Measurements from ENCODE around the gene DOC2B. TPM values are rescaled to one million over a fixed set of nuclear protein-coding genes. Genes with fewer than 3 reads are reported as not detected.

The DOC2B gene
- total RNA-seq, 2 experiments from 2014 or later, result 0.08 to 0.34 TPM

- no peaks in the 10 kb centered on the region for H3K36me3 Mint-ChIP-seq (ENCODE audit: low read depth)
- intact Hi-C loops (cut with DNase I, micrococcal nuclease), result no loop called here
- H3K9me3 Mint-ChIP-seq, result no peaks in the 10 kb centered on the region
- POLR2A ChIA-PET, result no interaction called here
- TF ChIP-seq CTCF (IDR thresholded peaks at IDR 0.05), result no peak
- ATAC-seq (ENCODE audit: poor library complexity), result no peak
- Histone ChIP-seq H3K27ac (ENCODE audit: low read depth in 1 of 2, low read length in 2 of 2) (no peak overlapping the region), H3K27me3 (ENCODE audit: control insufficient read depth in 1 of 2, insufficient read depth in 2 of 2, low read length in 2 of 2) (peaks cover 4 to 5% of the 10 kb centered on the region in 2 experiments), H3K36me3 (ENCODE audit: insufficient read depth, low read length) (no peaks in the 10 kb centered on the region), H3K4me3 (ENCODE audit: low read length) (no peak overlapping the region), H3K9me3 (ENCODE audit: control insufficient read depth in 1 of 2, insufficient read depth in 1 of 2, low read length in 2 of 2) (peaks cover 0 to 11% of the 10 kb centered on the region in 2 experiments), H3K4me1 (ENCODE audit: insufficient read depth, low read length) (no peaks in the 10 kb centered on the region)
- H3K27me3 Mint-ChIP-seq, result peaks cover 12% of the 10 kb centered on the region
- CTCF ChIA-PET, result no interaction called here
- no peak for DNase-seq
- no peak overlapping the region for H3K27ac Mint-ChIP-seq
- H3K4me3 Mint-ChIP-seq, result no peak overlapping the region
- no peaks in the 10 kb centered on the region for H3K4me1 Mint-ChIP-seq (ENCODE audit: low read depth)
These were observed 11.4 kb upstream of the DOC2B start for GRCh38 chr17:192666-193425.

GRCh38 chr17:189444-189843 lies 8.0 kb upstream of the DOC2B start:
- H3K27ac Mint-ChIP-seq, result no peak overlapping the region
- intact Hi-C loops (cut with DNase I, micrococcal nuclease), result no loop called here
- Histone ChIP-seq H3K36me3 (ENCODE audit: insufficient read depth, low read length) (no peaks in the 10 kb centered on the region), H3K9me3 (ENCODE audit: control insufficient read depth in 1 of 2, insufficient read depth in 1 of 2, low read length in 2 of 2) (peaks cover 0 to 9% of the 10 kb centered on the region in 2 experiments), H3K27me3 (ENCODE audit: control insufficient read depth in 1 of 2, insufficient read depth in 2 of 2, low read length in 2 of 2) (peaks cover 4 to 6% of the 10 kb centered on the region in 2 experiments), H3K4me3 (ENCODE audit: low read length) (no peak overlapping the region), H3K27ac (ENCODE audit: low read depth in 1 of 2, low read length in 2 of 2) (no peak overlapping the region), H3K4me1 (ENCODE audit: insufficient read depth, low read length) (peaks cover 2% of the 10 kb centered on the region)
- no peak for TF ChIP-seq CTCF (IDR thresholded peaks at IDR 0.05)
- ATAC-seq (ENCODE audit: poor library complexity) (no peak), DNase-seq (no peak)
- ChIA-PET CTCF (no interaction called here), POLR2A (no interaction called here)
- no peaks in the 10 kb centered on the region for H3K9me3 Mint-ChIP-seq
- H3K4me1 Mint-ChIP-seq (ENCODE audit: low read depth), result no peaks in the 10 kb centered on the region
- H3K36me3 Mint-ChIP-seq (ENCODE audit: low read depth), result no peaks in the 10 kb centered on the region
- H3K4me3 Mint-ChIP-seq, result no peak overlapping the region
- H3K27me3 Mint-ChIP-seq, result peaks cover 26% of the 10 kb centered on the region

- no peaks in the 10 kb centered on the region for H3K36me3 Mint-ChIP-seq (ENCODE audit: low read depth)
- ChIA-PET CTCF (no interaction called here), POLR2A (interaction anchor here (0.5 kb wide), 1 partner anchor 12 kb away, joined by 3 read pairs; no protein-coding TSS in a partner anchor)
- H3K27me3 ChIP-seq (ENCODE audit: control insufficient read depth in 1 of 2, insufficient read depth in 2 of 2, low read length in 2 of 2), result peaks cover 14 to 24% of the 10 kb centered on the region in 2 experiments
- no peak for ATAC-seq (ENCODE audit: poor library complexity)
- peaks cover 49% of the 10 kb centered on the region for H3K27me3 Mint-ChIP-seq
- intact Hi-C loops (cut with DNase I, micrococcal nuclease), result no loop called here
- H3K4me1 Mint-ChIP-seq (ENCODE audit: low read depth), result no peaks in the 10 kb centered on the region
- no peak for DNase-seq
- no peak for TF ChIP-seq CTCF (IDR thresholded peaks at IDR 0.05)
- no peaks in the 10 kb centered on the region for H3K9me3 Mint-ChIP-seq
- H3K9me3 ChIP-seq (ENCODE audit: control insufficient read depth in 1 of 2, insufficient read depth in 1 of 2, low read length in 2 of 2), result peaks cover 0 to 5% of the 10 kb centered on the region in 2 experiments
- H3K27ac ChIP-seq (ENCODE audit: low read depth in 1 of 2, low read length in 2 of 2), result no peak overlapping the region
- H3K4me3 Mint-ChIP-seq, result no peak overlapping the region
- no peak overlapping the region for H3K27ac Mint-ChIP-seq
- peaks cover 2% of the 10 kb centered on the region for H3K4me1 ChIP-seq (ENCODE audit: insufficient read depth, low read length)
- no peak overlapping the region for H3K4me3 ChIP-seq (ENCODE audit: low read length)
- no peaks in the 10 kb centered on the region for H3K36me3 ChIP-seq (ENCODE audit: insufficient read depth, low read length)
These were observed 5.7 kb upstream of the DOC2B start for GRCh38 chr17:187130-187529.
